Small intestine (tissue), 16 donors: ENCODE results near the gene RSPO4. TPM values are rescaled to one million over a fixed set of nuclear protein-coding genes. Genes with fewer than 3 reads are reported as not detected.
A peak's percentile ranks its signal among the peaks of the same experiment; 100 is the strongest.

Source experiments
- DNase-seq, 2 donors: peaks; one replicate each; pipeline versions ENCODE4 v3.0.0 to v3.0.0-alpha.2; 2013
- FAIRE-seq: peaks from 2 replicates; lab custom pipeline; 2012; peaks lifted over from hg19 to GRCh38; lab: Jason Lieb, UNC
- H3K27ac ChIP-seq, 3 donors: one replicate each; pipeline ENCODE4 v1.5.1; 2013; ENCODE audit warnings: low read length in 2 of 3, mild to moderate bottlenecking in 2 of 3, control low read depth in 1 of 3, inconsistent platforms in 1 of 3, low read depth in 1 of 3, moderate library complexity in 1 of 3
- H3K27me3 ChIP-seq, 3 donors: one replicate each; pipeline ENCODE4 v1.6.1; 2013; ENCODE audit warnings: low read length in 3 of 3, inconsistent platforms in 1 of 3; ENCODE audit not compliant: control insufficient read depth in 3 of 3, insufficient read depth in 3 of 3
- H3K36me3 ChIP-seq, 3 donors: one replicate each; pipeline ENCODE4 v1.6.1; 2013; ENCODE audit warnings: low read length in 3 of 3, inconsistent platforms in 1 of 3, low read depth in 1 of 3, mild to moderate bottlenecking in 1 of 3, moderate library complexity in 1 of 3; ENCODE audit not compliant: control insufficient read depth in 3 of 3, insufficient read depth in 2 of 3
- H3K4me1 ChIP-seq, 3 donors: one replicate each; pipeline ENCODE4 v1.6.1; 2013; ENCODE audit warnings: low read length in 2 of 3, inconsistent platforms in 1 of 3, low read depth in 1 of 3, mild to moderate bottlenecking in 1 of 3, moderate library complexity in 1 of 3; ENCODE audit not compliant: control insufficient read depth in 3 of 3, insufficient read depth in 2 of 3
- H3K4me3 ChIP-seq, 3 donors: one replicate each; pipeline ENCODE4 v1.5.1; 2013; ENCODE audit warnings: low read length in 3 of 3, control low read depth in 1 of 3, inconsistent platforms in 1 of 3, low read depth in 1 of 3, mild to moderate bottlenecking in 1 of 3, moderate library complexity in 1 of 3
- H3K9me3 ChIP-seq, 2 donors: one replicate each; pipeline ENCODE4 v1.6.1; 2013; ENCODE audit warnings: low read depth in 1 of 2, low read length in 1 of 2; ENCODE audit not compliant: control insufficient read depth in 2 of 2, insufficient read depth in 1 of 2
- WGBS, 3 donors: extraction: QIAGEN DNeasy Blood & Tissue Kit; methylation state at CpG; one replicate each; pipeline ENCODE4 v1.1.7; 2013; 5-methylcytosine and 5-hydroxymethylcytosine counted together
- long read RNA-seq, 10 donors: transcript quantifications; one replicate each; lab custom pipeline, GENCODE V29; 2026
- polyA plus RNA-seq, 4 donors: library from polyadenylated mRNA; stranded (reverse) in 3 of 4; unstranded in 1 of 4; fragments of 200-250 nt in 3 of 4; fragments of 120-200 nt in 1 of 4; gene quantifications; one replicate each; pipeline versions ENCODE4 v1.2.1 to v1.2.3, GENCODE V29; 2013
- donor health status: healthy with polysubstance abuse.
- donor health status: control.
- donor health status: control.
- donor health status: Bipolar disorder and iron deficiency.
- donor health status: healthy.

The RSPO4 gene
- polyA plus RNA-seq = under 1 TPM in 2 of 4 donors, not detected in 2; 0.19 to 0.31 TPM
- long read RNA-seq, donor 1 = 0 reads
- long read RNA-seq, donor 2 = 0 reads
- long read RNA-seq, donor 3 = 0 reads
- long read RNA-seq, donor 4 = 0 reads
- long read RNA-seq, donor 5 = 0 reads
- long read RNA-seq, donor 6 = 0 reads
- long read RNA-seq, donor 7 = 0 reads
- long read RNA-seq, donor 8 = 0 reads
- long read RNA-seq, donor 9 = 0 reads
- long read RNA-seq, donor 10 = 0 reads

- FAIRE-seq = no peak
- H3K9me3 ChIP-seq = no peaks in the 10 kb centered on the region
- H3K27ac ChIP-seq = no peak within 1 kb of the TSS
- peaks cover 6 to 36% (median 8%) of the 10 kb centered on the region in 3 donors for H3K27me3 ChIP-seq
- peak; percentile 17 to 36 for DNase-seq
- WGBS, 3 donors = 3 to 5% (median 3%) methylated on average over 33 to 88 of the region's 88 CpGs
- peak within 1 kb of the TSS in 1 of 3 donors; percentile 37 for H3K4me3 ChIP-seq
- H3K4me1 ChIP-seq = no peaks in the 10 kb centered on the region
- no peaks in the 10 kb centered on the region for H3K36me3 ChIP-seq
Measured at GRCh38 chr20:1001911-1002681, at the start of gene RSPO4. TSS of gene RSPO4 (minus strand) at chr20:1002311. CDS start at chr20:1002164, 147 bp downstream.

GRCh38 chr20:1050440-1050839, 48.3 kb upstream of the RSPO4 start:
- DNase-seq (no peak), FAIRE-seq (no peak)
- 76 to 88% (median 87%) methylated on average over 6 of the region's 6 CpGs for WGBS, 3 donors
- H3K36me3 ChIP-seq = no peaks in the 10 kb centered on the region
- H3K4me1 ChIP-seq = no peaks in the 10 kb centered on the region
- no peaks in the 10 kb centered on the region for H3K9me3 ChIP-seq
- H3K4me3 ChIP-seq = no peak overlapping the region
- peaks cover 0 to 2% (median 0%) of the 10 kb centered on the region in 3 donors for H3K27me3 ChIP-seq
- H3K27ac ChIP-seq = no peak overlapping the region

DNA sequence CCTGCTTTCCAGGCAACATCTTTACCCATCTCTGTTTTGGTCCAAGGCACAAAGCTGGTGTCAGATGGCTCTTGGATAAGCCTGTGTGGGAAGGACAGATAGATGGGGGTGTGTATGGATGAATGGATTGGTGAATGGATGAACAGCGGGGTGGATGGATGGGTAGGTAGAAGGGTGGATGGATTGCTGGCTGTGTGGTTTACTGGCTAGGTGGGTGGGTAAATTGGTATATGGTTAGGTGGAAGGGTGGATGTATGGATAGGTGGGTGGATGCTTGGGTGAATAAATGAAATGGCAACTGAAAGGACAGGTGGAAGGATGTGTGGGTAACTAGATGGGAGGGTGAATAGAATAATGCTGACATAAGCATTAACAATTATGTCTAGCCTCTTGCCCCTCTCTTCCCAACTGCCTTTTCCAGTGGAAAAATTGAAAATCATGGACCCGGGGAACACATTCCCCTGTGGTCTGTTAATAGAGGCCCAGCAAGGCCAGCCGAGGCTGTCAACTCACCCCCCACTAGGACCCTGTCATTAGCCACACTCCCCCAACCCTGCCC, 43.8 kb upstream of the RSPO4 start:
- DNase-seq (no peak), FAIRE-seq (no peak)
- Histone ChIP-seq H3K4me1 (no peaks in the 10 kb centered on the region), H3K36me3 (no peaks in the 10 kb centered on the region), H3K27ac (no peak overlapping the region), H3K9me3 (no peaks in the 10 kb centered on the region), H3K27me3 (no peaks in the 10 kb centered on the region), H3K4me3 (no peak overlapping the region)
- 93 to 100% (median 95%) methylated on average over 3 of the region's 3 CpGs for WGBS, 3 donors

GRCh38 chr20:1041845-1042390, 39.8 kb upstream of the RSPO4 start:
- no peak for FAIRE-seq
- Histone ChIP-seq H3K27ac (no peak overlapping the region), H3K9me3 (no peaks in the 10 kb centered on the region), H3K4me1 (no peaks in the 10 kb centered on the region), H3K36me3 (no peaks in the 10 kb centered on the region), H3K27me3 (no peaks in the 10 kb centered on the region), H3K4me3 (no peak overlapping the region)
- 29 to 62% (median 36%) methylated on average over 7 of the region's 7 CpGs for WGBS, 3 donors
- peak in 1 of 2 donors; percentile 13 for DNase-seq

DNA sequence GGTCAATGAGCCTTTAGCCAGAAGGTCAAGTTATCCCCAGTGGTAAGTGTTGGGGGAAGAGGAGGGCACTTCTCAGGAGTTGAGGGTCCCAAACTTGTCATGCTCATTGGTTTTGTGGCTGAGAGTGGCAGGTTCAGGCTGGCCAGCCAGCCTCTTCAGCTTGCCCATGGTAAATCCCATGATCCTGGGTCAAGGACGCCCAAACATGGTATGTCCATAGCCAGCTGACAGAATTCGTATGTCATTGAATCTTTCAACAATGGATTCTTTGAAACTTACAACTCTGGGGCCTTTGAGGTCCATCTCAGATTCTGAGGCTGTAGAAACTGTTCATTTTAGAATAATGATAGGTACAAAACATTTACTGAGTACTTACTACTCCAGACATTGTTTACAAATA, 36.1 kb upstream of the RSPO4 start:
- WGBS, 3 donors = 68 to 81% (median 71%) methylated on average over 2 of the region's 2 CpGs
- H3K9me3 ChIP-seq = no peaks in the 10 kb centered on the region
- DNase-seq (no peak), FAIRE-seq (no peak)
- H3K4me1 ChIP-seq = no peaks in the 10 kb centered on the region
- no peaks in the 10 kb centered on the region for H3K27me3 ChIP-seq
- H3K4me3 ChIP-seq = no peak overlapping the region
- no peak overlapping the region for H3K27ac ChIP-seq
- no peaks in the 10 kb centered on the region for H3K36me3 ChIP-seq

DNA sequence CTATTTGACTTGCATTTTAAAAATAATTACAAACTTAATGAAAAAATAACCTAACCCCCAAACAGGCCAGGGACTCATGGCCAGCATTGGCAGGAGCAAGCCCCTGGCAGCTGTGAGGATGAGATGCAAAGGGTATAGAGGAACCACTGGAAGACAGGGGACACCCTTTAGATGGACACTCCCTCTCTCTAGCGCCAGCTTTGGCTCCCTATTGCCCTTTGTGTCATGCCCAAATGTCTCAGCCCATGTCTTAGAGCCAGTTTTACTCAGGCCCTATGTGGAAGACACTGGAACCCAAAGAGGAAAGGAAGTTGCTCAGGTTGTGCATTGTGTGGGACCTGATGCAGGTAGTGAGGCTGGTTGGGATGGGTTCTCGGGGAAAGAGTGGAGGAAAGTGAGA, 34.9 kb upstream of the RSPO4 start:
- no peak for DNase-seq
- Histone ChIP-seq H3K36me3 (no peaks in the 10 kb centered on the region), H3K27me3 (no peaks in the 10 kb centered on the region), H3K9me3 (no peaks in the 10 kb centered on the region), H3K4me3 (no peak overlapping the region), H3K27ac (no peak overlapping the region), H3K4me1 (no peaks in the 10 kb centered on the region)
- WGBS, 3 donors = 54 to 89% (median 56%) methylated on average over 2 of the region's 2 CpGs
- FAIRE-seq = no peak

GRCh38 chr20:1035466-1035865, 33.4 kb upstream of the RSPO4 start:
- H3K9me3 ChIP-seq = no peaks in the 10 kb centered on the region
- H3K27me3 ChIP-seq = no peaks in the 10 kb centered on the region
- no peaks in the 10 kb centered on the region for H3K4me1 ChIP-seq
- FAIRE-seq = no peak
- H3K27ac ChIP-seq = no peak overlapping the region
- no peaks in the 10 kb centered on the region for H3K36me3 ChIP-seq
- no peak overlapping the region for H3K4me3 ChIP-seq
- WGBS, 3 donors = 61 to 76% (median 62%) methylated on average over 3 of the region's 3 CpGs
- DNase-seq = no peak

DNA sequence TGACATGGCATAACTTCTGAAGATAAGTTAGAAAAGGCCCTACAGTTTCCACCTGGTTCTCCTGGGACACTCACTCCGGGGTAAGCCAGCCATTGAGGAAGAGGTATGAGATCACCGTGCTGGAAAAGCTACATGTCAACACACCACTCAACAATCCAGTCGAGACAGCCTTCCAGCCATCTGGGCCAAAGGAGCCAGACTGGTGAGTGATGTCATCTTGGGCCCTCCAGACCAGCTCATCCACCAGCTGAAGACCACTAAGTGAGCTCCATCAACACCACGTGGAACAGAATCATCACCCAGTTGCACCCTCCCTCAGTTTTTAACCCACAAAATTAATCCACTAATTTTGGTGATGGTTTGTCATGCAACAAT, 32.3 kb upstream of the RSPO4 start:
- no peak for FAIRE-seq
- no peak for DNase-seq
- H3K27me3 ChIP-seq = no peaks in the 10 kb centered on the region
- H3K9me3 ChIP-seq = no peaks in the 10 kb centered on the region
- no peak overlapping the region for H3K27ac ChIP-seq
- H3K4me1 ChIP-seq = no peaks in the 10 kb centered on the region
- H3K4me3 ChIP-seq = no peak overlapping the region
- H3K36me3 ChIP-seq = no peaks in the 10 kb centered on the region
- 70 to 79% (median 75%) methylated on average over 4 of the region's 4 CpGs for WGBS, 3 donors
